Aortic smooth muscle cell (primary cell): ENCODE measurements around the gene CLSTN2. TPM values are rescaled to one million over a fixed set of nuclear protein-coding genes. Genes with fewer than 3 reads are reported as not detected.

ENCODE experiments used
- total RNA-seq: library from RNA; depleted of rRNA; stranded (reverse); fragments of >200 nt; gene quantifications from 2 replicates; pipeline ENCODE4 v1.2.3, GENCODE V29; 2014

CLSTN2 gene
- total RNA-seq = 2.2 and 3.0 TPM in 2 replicates

GRCh38 chr3:139935016-139935865 lies at the start of gene CLSTN2:
CLSTN2 (plus strand) TSS chr3:139935185.

